Measurements from ENCODE around the gene PODNL1. TPM values are rescaled to one million over a fixed set of nuclear protein-coding genes. Genes with fewer than 3 reads are reported as not detected.

PODNL1 gene
- total and polyA plus RNA-seq, 10 of the 15 experiments (the other 5 are each of a cell fraction or from before 2014, with no cell fraction given) = 0.04 to 0.44 TPM; not detected in 8

DNA sequence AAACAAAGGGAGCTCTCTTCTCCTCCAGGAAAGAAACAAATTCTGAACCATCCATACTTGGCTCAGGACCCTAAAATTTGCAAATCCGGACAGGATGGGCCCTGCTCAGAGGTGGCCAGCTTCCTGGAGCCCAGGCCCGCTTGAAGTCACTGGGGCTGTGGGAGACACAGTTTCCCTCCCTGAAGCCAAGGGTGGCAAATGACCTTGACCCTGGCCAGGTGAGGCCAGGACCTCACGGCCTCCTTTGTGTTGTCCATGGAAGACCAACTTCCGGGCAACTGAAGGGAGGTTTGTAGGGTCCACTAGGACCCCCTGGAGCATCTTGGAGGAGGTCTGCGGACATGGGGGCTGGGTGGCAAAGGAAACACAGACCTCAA lies 55.8 kb downstream of the PODNL1 start (continued):
- no peak for TF ChIP-seq BCL11A (IDR thresholded peaks at IDR 0.05; ENCODE audit: low read depth, low read length)
- no peak for TF ChIP-seq CHD1 (IDR thresholded peaks at IDR 0.05; ENCODE audit: low read depth, low read length)
- no peak for TF ChIP-seq NRF1 (conservative IDR thresholded peaks at IDR 0.05; ENCODE audit: low read depth, low read length)
- TF ChIP-seq, protein P1, sequence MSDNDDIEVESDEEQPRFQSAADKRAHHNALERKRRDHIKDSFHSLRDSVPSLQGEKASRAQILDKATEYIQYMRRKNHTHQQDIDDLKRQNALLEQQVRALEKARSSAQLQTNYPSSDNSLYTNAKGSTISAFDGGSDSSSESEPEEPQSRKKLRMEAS (IDR thresholded peaks at IDR 0.05; ENCODE audit: low read depth, low read length) = no peak
- TF ChIP-seq CREM (IDR thresholded peaks at IDR 0.05; ENCODE audit: low read depth) = no peak
- no peak for TF ChIP-seq CBX3 (IDR thresholded peaks at IDR 0.05; ENCODE audit: borderline replicate concordance, low read depth)
- TF ChIP-seq, protein P2, sequence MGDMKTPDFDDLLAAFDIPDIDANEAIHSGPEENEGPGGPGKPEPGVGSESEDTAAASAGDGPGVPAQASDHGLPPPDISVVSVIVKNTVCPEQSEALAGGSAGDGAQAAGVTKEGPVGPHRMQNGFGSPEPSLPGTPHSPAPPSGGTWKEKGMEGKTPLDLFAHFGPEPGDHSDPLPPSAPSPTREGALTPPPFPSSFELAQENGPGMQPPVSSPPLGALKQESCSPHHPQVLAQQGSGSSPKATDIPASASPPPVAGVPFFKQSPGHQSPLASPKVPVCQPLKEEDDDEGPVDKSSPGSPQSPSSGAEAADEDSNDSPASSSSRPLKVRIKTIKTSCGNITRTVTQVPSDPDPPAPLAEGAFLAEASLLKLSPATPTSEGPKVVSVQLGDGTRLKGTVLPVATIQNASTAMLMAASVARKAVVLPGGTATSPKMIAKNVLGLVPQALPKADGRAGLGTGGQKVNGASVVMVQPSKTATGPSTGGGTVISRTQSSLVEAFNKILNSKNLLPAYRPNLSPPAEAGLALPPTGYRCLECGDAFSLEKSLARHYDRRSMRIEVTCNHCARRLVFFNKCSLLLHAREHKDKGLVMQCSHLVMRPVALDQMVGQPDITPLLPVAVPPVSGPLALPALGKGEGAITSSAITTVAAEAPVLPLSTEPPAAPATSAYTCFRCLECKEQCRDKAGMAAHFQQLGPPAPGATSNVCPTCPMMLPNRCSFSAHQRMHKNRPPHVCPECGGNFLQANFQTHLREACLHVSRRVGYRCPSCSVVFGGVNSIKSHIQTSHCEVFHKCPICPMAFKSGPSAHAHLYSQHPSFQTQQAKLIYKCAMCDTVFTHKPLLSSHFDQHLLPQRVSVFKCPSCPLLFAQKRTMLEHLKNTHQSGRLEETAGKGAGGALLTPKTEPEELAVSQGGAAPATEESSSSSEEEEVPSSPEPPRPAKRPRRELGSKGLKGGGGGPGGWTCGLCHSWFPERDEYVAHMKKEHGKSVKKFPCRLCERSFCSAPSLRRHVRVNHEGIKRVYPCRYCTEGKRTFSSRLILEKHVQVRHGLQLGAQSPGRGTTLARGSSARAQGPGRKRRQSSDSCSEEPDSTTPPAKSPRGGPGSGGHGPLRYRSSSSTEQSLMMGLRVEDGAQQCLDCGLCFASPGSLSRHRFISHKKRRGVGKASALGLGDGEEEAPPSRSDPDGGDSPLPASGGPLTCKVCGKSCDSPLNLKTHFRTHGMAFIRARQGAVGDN (IDR thresholded peaks at IDR 0.05) = no peak
- TF ChIP-seq BCLAF1 (IDR thresholded peaks at IDR 0.05) = no peak
- TF ChIP-seq NFIC (IDR thresholded peaks at IDR 0.05; ENCODE audit: low read depth, low read length) = no peak
- TF ChIP-seq TCF7 (IDR thresholded peaks at IDR 0.05; ENCODE audit: borderline replicate concordance) = no peak
- no peak for TF ChIP-seq STAT1 (conservative IDR thresholded peaks at IDR 0.05)
- no peak for TF ChIP-seq ZNF24 (IDR thresholded peaks at IDR 0.05)
- no peak for TF ChIP-seq MEF2B (IDR thresholded peaks at IDR 0.05; ENCODE audit: partially characterized antibody, poor library complexity, severe bottlenecking)
- no peak for TF ChIP-seq EP300 (IDR thresholded peaks at IDR 0.05; ENCODE audit: borderline replicate concordance in 1 of 2, control insufficient read depth in 1 of 2, low read depth in 2 of 2, low read length in 2 of 2)
